HepG2 (cell line): ENCODE data around the gene PIBF1. TPM values are rescaled to one million over a fixed set of nuclear protein-coding genes. Genes with fewer than 3 reads are reported as not detected.

Source experiments
- ATAC-seq: fragments of 200-7000 bp; cut with Tn5 transposase; 3 replicates; pipeline ENCODE4 v1.9.1; 2020; ENCODE audit warnings: mild to moderate bottlenecking, moderate library complexity
- BruUV-seq: library from RNA; stranded (reverse); fragments of 400-500 nt; replicated peaks from 2 replicates; lab custom pipeline; 2021; lab: Mats Ljungman, UMichigan
- CTCF ChIA-PET: fragments of 300-600 bp; formaldehyde crosslinking; extraction: SDS; loops from one replicate; lab custom pipeline; 2021; ENCODE audit warnings: low total read pairs, inconsistent platforms, low intra/inter-chr PET ratio; lab: Yijun Ruan, JAX
- POLR2A ChIA-PET: fragments of 350-600 bp; sonication (Branson Sonifier 250); formaldehyde crosslinking; loops from one replicate; lab custom pipeline; 2020; ENCODE audit warnings: antibody characterized with exemption, inconsistent platforms; lab: Yijun Ruan, JAX
- DNase-seq: peaks from one replicate; pipeline ENCODE4 v3.0.0-alpha.2; 2015; ENCODE audit warnings: low spot score
- FAIRE-seq: peaks from 3 replicates; lab custom pipeline; 2011; peaks lifted over from hg19 to GRCh38; lab: Jason Lieb, UNC
- H2AFZ ChIP-seq: one replicate; pipeline ENCODE4 v1.6.1; 2011; ENCODE audit warnings: low read length, inconsistent platforms
- H3K27ac ChIP-seq: fragments of 300-600 bp; 3 replicates; pipeline ENCODE4 v1.8.0; 2011; ENCODE audit warnings: mixed run types, mild to moderate bottlenecking, mixed read lengths, low read length, inconsistent platforms; ENCODE audit not compliant: insufficient read depth; ENCODE audit errors: extremely low read length
- H3K27me3 ChIP-seq, 2 experiments: fragments of 200-600 bp in 1 of 2; 2 replicates in 1 of 2; 3 replicates in 1 of 2; pipeline versions ENCODE4 v1.6.0 to v1.8.0; 2011; ENCODE audit warnings: low read length in 2 of 2, mild to moderate bottlenecking in 2 of 2, moderate library complexity in 2 of 2, inconsistent platforms in 1 of 2; ENCODE audit not compliant: insufficient read depth in 2 of 2, control insufficient read depth in 1 of 2
- H3K36me3 ChIP-seq, 2 experiments: fragments of 200-600 bp in 1 of 2; replicated peaks in 1 of 2; 2 replicates in 1 of 2; 3 replicates in 1 of 2; pipeline versions ENCODE4 v1.5.1 to v1.8.0; 2011; ENCODE audit warnings: low read length in 2 of 2, inconsistent platforms in 1 of 2; ENCODE audit not compliant: insufficient read depth in 2 of 2, control insufficient read depth in 1 of 2
- H3K4me1 ChIP-seq: 2 replicates; pipeline ENCODE4 v1.5.1; 2012; ENCODE audit warnings: low read length, inconsistent platforms; ENCODE audit not compliant: insufficient read depth
- H3K4me2 ChIP-seq: 2 replicates; pipeline ENCODE4 v1.6.0; 2011; ENCODE audit warnings: low read depth, low read length, inconsistent platforms
- H3K4me3 ChIP-seq, 3 experiments: fragments of 200-600 bp in 1 of 3; sonication (generic), shearing (Covaris generic) in 1 of 3; replicated peaks in 1 of 3; 2 replicates each; pipeline ENCODE4 v1.5.1; 2011 to 2016; ENCODE audit warnings: low read length in 3 of 3, inconsistent platforms in 2 of 3, low read depth in 2 of 3, mild to moderate bottlenecking in 2 of 3, control low read depth in 1 of 3, mixed read lengths in 1 of 3; ENCODE audit not compliant: insufficient read depth in 1 of 3
- H3K79me2 ChIP-seq: one replicate; pipeline ENCODE4 v1.6.1; 2011; ENCODE audit warnings: low read length, inconsistent platforms; ENCODE audit not compliant: insufficient read depth
- H3K9ac ChIP-seq: 2 replicates; pipeline ENCODE4 v1.6.0; 2011; ENCODE audit warnings: mild to moderate bottlenecking, low read depth, low read length, inconsistent platforms; ENCODE audit not compliant: insufficient read depth
- H3K9me3 ChIP-seq: 2 replicates; pipeline ENCODE4 v1.5.1; 2012; ENCODE audit warnings: mild to moderate bottlenecking, low read length
- H4K20me1 ChIP-seq: 2 replicates; pipeline ENCODE4 v1.6.0; 2011; ENCODE audit warnings: inconsistent platforms, mild to moderate bottlenecking, low read length, moderate library complexity; ENCODE audit not compliant: insufficient read depth
- FOSL2 ChIP-seq: sonication (generic); formaldehyde crosslinking; IDR thresholded peaks from 2 replicates; pipeline ENCODE4 v1.4.0; 2020; ENCODE audit warnings: missing genetic modification reagents
- HHEX ChIP-seq: IDR thresholded peaks from 2 replicates; pipeline ENCODE4 v1.6.1; 2016; ENCODE audit warnings: control low read depth
- HOXA5 ChIP-seq: sonication (generic); formaldehyde crosslinking; IDR thresholded peaks from 2 replicates; pipeline ENCODE4 v1.4.0; 2020; ENCODE audit warnings: missing genetic modification reagents
- IRF1 ChIP-seq: sonication (generic); formaldehyde crosslinking; IDR thresholded peaks from 2 replicates; pipeline ENCODE4 v1.4.0; 2020; ENCODE audit warnings: low read depth, mild to moderate bottlenecking, missing genetic modification reagents
- MAFG ChIP-seq: sonication (generic); formaldehyde crosslinking; IDR thresholded peaks from 2 replicates; pipeline ENCODE4 v1.5.1; 2020; ENCODE audit warnings: mild to moderate bottlenecking, missing genetic modification reagents
- MIXL1 ChIP-seq: IDR thresholded peaks from 2 replicates; pipeline ENCODE4 v1.6.1; 2016
- PLSCR1 ChIP-seq: sonication (generic); formaldehyde crosslinking; IDR thresholded peaks from 2 replicates; pipeline ENCODE4 v1.5.0; 2020; ENCODE audit warnings: missing genetic modification reagents, mild to moderate bottlenecking, borderline replicate concordance
- ZBTB7A ChIP-seq: sonication (generic); formaldehyde crosslinking; IDR thresholded peaks from 2 replicates; pipeline ENCODE4 v1.8.0; 2022; ENCODE audit warnings: mild to moderate bottlenecking, missing genetic modification reagents
- ZKSCAN1 ChIP-seq: fragments of 150-350 bp; IDR thresholded peaks from 2 replicates; pipeline ENCODE4 v1.6.1; 2014; ENCODE audit warnings: low read length
- ZNF337 ChIP-seq: sonication (generic); formaldehyde crosslinking; IDR thresholded peaks from 2 replicates; pipeline ENCODE4 v1.5.1; 2020; ENCODE audit warnings: missing genetic modification reagents, low read depth, mild to moderate bottlenecking, borderline replicate concordance
- ZNF562 ChIP-seq: sonication (generic); formaldehyde crosslinking; IDR thresholded peaks from 2 replicates; pipeline ENCODE4 v1.8.0; 2022; ENCODE audit warnings: missing genetic modification reagents, borderline replicate concordance
- ZNF749 ChIP-seq: sonication (generic); formaldehyde crosslinking; IDR thresholded peaks from 2 replicates; pipeline ENCODE4 v1.8.0; 2022; ENCODE audit warnings: mild to moderate bottlenecking, missing genetic modification reagents, moderate library complexity, borderline replicate concordance
- WGBS: methylation state at CpG from one replicate; pipeline ENCODE4 v1.1.6; 2017; ENCODE audit warnings: low lambda C conversion rate; 5-methylcytosine and 5-hydroxymethylcytosine counted together
- in situ Hi-C: cut with HindIII; loops from 2 replicates; pipeline ENCODE4 v1.10.0; 2017; ENCODE audit warnings: low pct_unique_long_range_greater_than_20kb; ENCODE audit not compliant: extremely low pct_ligation_motif_present
- intact Hi-C: fragments of 100-400 bp; cut with micrococcal nuclease; formaldehyde crosslinking; loops from one replicate; pipeline ENCODE4 v1.10.0; 2022; ENCODE audit not compliant: unreplicated experiment
- polyA plus RNA-seq, 8 experiments: library from polyadenylated mRNA; depleted of rRNA in 3 of 8; stranded (reverse) in 7 of 8; unstranded in 1 of 8; fragments of >200 nt; fragmentation: Illumina TruSeq in 4 of 8; extraction: Trizol in 4 of 8; gene quantifications; 2 replicates each; pipeline versions ENCODE4 v1.2.1 to v1.2.3, GENCODE V29; 2011 to 2016; ENCODE audit warnings: low read depth in 4 of 8, missing spikeins in 1 of 8, mixed read lengths in 1 of 8; ENCODE audit not compliant: insufficient read depth in 1 of 8
- total RNA-seq, 5 experiments: library from RNA; depleted of rRNA; stranded (reverse); fragments of >200 nt; fragmentation: Illumina TruSeq; extraction: Trizol; gene quantifications; 2 replicates each; pipeline ENCODE4 v1.2.3, GENCODE V29; 2016; ENCODE audit warnings: low read depth in 1 of 5
- TF ChIP-seq, protein P1 (sequence below): sonication (generic); formaldehyde crosslinking; IDR thresholded peaks from 2 replicates; pipeline ENCODE4 v1.4.0; 2020; ENCODE audit warnings: missing genetic modification reagents
- TF ChIP-seq, protein P2 (sequence below): sonication (generic); formaldehyde crosslinking; IDR thresholded peaks from 2 replicates; pipeline ENCODE4 v1.5.1; 2020; ENCODE audit warnings: missing genetic modification reagents, mild to moderate bottlenecking, borderline replicate concordance

Gene PIBF1
- total and polyA plus RNA-seq, 2 of the 13 experiments (the other 11 are each of a cell fraction or from before 2014, with no cell fraction given) = 4.2 to 15.8 TPM

DNA sequence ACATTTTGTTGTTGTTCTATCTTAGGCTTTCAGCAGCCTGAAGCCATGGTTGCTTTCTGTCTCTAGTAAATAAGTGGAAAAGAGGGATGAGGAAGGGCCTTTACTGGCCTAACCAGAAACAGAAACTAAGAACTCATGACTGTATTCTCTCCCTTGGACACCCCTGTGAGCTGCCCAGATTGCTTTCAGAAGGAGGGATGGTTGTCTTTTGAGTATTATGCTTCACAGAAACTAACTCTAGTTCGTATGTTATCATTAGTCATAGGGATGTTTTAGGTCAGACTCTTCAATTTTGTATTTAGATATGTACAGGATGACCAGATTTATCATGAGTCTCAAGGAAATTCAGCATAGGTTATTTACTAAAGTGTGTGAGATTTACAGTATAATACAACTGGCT, 36.7 kb upstream of the PIBF1 start:
- in situ Hi-C loops = no loop called here
- intact Hi-C loops = no loop called here
- TF ChIP-seq ZNF562 (no peak), ZBTB7A (no peak)
- no peak for FAIRE-seq
- no peaks in the 10 kb centered on the region for H3K79me2 ChIP-seq
- H3K9ac ChIP-seq = no peak overlapping the region
- H3K36me3 ChIP-seq = peaks cover 1 to 57% of the 10 kb centered on the region in 2 experiments
- no TSS peak for BruUV-seq
- ATAC-seq = no peak
- 100% methylated on average over 1 of the region's 1 CpG for WGBS
- no peaks in the 10 kb centered on the region for H4K20me1 ChIP-seq
- H3K27me3 ChIP-seq = no peaks in the 10 kb centered on the region
- no peak for DNase-seq
- H3K4me1 ChIP-seq = no peaks in the 10 kb centered on the region
- no peak overlapping the region for H3K4me3 ChIP-seq
- no peak overlapping the region for H3K27ac ChIP-seq
- no peak overlapping the region for H2AFZ ChIP-seq
- CTCF ChIA-PET = no interaction called here
- H3K4me2 ChIP-seq = no peak overlapping the region
- no peaks in the 10 kb centered on the region for H3K9me3 ChIP-seq
- POLR2A ChIA-PET = no interaction called here

- FAIRE-seq = no peak
- CTCF ChIA-PET = no interaction called here
- POLR2A ChIA-PET = no interaction called here
- BruUV-seq = no TSS peak
- TF ChIP-seq FOSL2 (CRISPR knock-in tag) = no peak
- no peak for TF ChIP-seq MIXL1 (CRISPR knock-in tag)
- no peak for TF ChIP-seq PLSCR1 (CRISPR knock-in tag)
- no peak for TF ChIP-seq IRF1 (CRISPR knock-in tag)
- TF ChIP-seq HOXA5 = no peak
- TF ChIP-seq MAFG (CRISPR knock-in tag) = no peak
- TF ChIP-seq, protein P1, sequence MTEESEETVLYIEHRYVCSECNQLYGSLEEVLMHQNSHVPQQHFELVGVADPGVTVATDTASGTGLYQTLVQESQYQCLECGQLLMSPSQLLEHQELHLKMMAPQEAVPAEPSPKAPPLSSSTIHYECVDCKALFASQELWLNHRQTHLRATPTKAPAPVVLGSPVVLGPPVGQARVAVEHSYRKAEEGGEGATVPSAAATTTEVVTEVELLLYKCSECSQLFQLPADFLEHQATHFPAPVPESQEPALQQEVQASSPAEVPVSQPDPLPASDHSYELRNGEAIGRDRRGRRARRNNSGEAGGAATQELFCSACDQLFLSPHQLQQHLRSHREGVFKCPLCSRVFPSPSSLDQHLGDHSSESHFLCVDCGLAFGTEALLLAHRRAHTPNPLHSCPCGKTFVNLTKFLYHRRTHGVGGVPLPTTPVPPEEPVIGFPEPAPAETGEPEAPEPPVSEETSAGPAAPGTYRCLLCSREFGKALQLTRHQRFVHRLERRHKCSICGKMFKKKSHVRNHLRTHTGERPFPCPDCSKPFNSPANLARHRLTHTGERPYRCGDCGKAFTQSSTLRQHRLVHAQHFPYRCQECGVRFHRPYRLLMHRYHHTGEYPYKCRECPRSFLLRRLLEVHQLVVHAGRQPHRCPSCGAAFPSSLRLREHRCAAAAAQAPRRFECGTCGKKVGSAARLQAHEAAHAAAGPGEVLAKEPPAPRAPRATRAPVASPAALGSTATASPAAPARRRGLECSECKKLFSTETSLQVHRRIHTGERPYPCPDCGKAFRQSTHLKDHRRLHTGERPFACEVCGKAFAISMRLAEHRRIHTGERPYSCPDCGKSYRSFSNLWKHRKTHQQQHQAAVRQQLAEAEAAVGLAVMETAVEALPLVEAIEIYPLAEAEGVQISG (CRISPR knock-in tag) = no peak
- TF ChIP-seq HHEX (CRISPR knock-in tag) = no peak
- no peak for TF ChIP-seq ZKSCAN1
- no peak for TF ChIP-seq ZNF749 (CRISPR knock-in tag)
- TF ChIP-seq, protein P2, sequence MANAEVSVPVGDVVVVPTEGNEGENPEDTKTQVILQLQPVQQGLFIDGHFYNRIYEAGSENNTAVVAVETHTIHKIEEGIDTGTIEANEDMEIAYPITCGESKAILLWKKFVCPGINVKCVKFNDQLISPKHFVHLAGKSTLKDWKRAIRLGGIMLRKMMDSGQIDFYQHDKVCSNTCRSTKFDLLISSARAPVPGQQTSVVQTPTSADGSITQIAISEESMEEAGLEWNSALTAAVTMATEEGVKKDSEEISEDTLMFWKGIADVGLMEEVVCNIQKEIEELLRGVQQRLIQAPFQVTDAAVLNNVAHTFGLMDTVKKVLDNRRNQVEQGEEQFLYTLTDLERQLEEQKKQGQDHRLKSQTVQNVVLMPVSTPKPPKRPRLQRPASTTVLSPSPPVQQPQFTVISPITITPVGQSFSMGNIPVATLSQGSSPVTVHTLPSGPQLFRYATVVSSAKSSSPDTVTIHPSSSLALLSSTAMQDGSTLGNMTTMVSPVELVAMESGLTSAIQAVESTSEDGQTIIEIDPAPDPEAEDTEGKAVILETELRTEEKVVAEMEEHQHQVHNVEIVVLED = no peak
- TF ChIP-seq ZNF337 (CRISPR knock-in tag) = no peak
- TF ChIP-seq, all 625 proteins: peak for 0
- no peak for ATAC-seq
- Histone ChIP-seq H3K27ac (no peak overlapping the region), H3K4me3 (no peak overlapping the region), H3K9ac (no peak overlapping the region), H4K20me1 (no peaks in the 10 kb centered on the region), H3K4me2 (no peak overlapping the region), H3K36me3 (peaks cover 4 to 49% of the 10 kb centered on the region in 2 experiments), H3K4me1 (no peaks in the 10 kb centered on the region), H3K27me3 (no peaks in the 10 kb centered on the region), H2AFZ (no peak overlapping the region), H3K79me2 (no peaks in the 10 kb centered on the region), H3K9me3 (no peaks in the 10 kb centered on the region)
- DNase-seq = no peak
- in situ Hi-C loops (no loop called here), intact Hi-C loops (no loop called here)
Measured at GRCh38 chr13:72751220-72751619, 30.7 kb upstream of the PIBF1 start.
